Right lobe of liver (tissue), 6 donors: ENCODE data around the gene TCP11L1. TPM values are rescaled to one million over a fixed set of nuclear protein-coding genes. Genes with fewer than 3 reads are reported as not detected.
"Not testable (repeated sequence)": the region's sequence is repeated elsewhere in the genome, so short reads cannot be mapped to it uniquely, and the experiment has no call there.

Source experiments
- ATAC-seq, 4 donors: fragments of 200-7000 bp; cut with Tn5 transposase; one replicate each; pipeline ENCODE4 v1.9.1; 2020; ENCODE audit warnings: mild to moderate bottlenecking in 4 of 4, moderate library complexity in 4 of 4
- DNase-seq, 3 donors: peaks; one replicate each; pipeline ENCODE4 v3.0.0-alpha.2; 2020
- H3K27ac ChIP-seq, 3 donors: fragments of 200-600 bp; one replicate each; pipeline ENCODE4 v1.8.0; 2022
- H3K27me3 ChIP-seq, 2 donors: fragments of 200-600 bp; one replicate each; pipeline ENCODE4 v1.8.0; 2022
- H3K36me3 ChIP-seq, 4 donors: fragments of 200-600 bp; sonication (generic) in 1 of 4; one replicate each; pipeline versions ENCODE4 v1.5.1 to v1.8.0; 2017 to 2022; ENCODE audit warnings: control low read depth in 1 of 4
- H3K4me1 ChIP-seq, 4 donors: fragments of 200-600 bp; sonication (generic) in 1 of 4; one replicate each; pipeline versions ENCODE4 v1.5.1 to v1.8.0; 2017 to 2022; ENCODE audit warnings: control low read depth in 1 of 4
- H3K4me3 ChIP-seq, 3 donors: fragments of 200-600 bp; one replicate each; pipeline ENCODE4 v1.8.0; 2022
- H3K9me3 ChIP-seq, 4 donors: fragments of 200-600 bp; sonication (generic) in 1 of 4; one replicate each; pipeline versions ENCODE4 v1.5.1 to v1.8.0; 2017 to 2022; ENCODE audit warnings: control low read depth in 1 of 4
- CTCF ChIP-seq, 4 donors: fragments of 200-600 bp in 3 of 4; fragments of 450-650 bp in 1 of 4; IDR thresholded peaks; one replicate each; pipeline versions ENCODE4 v1.5.1 to v1.8.0; 2016 to 2022; ENCODE audit warnings: antibody characterized with exemption in 4 of 4, mild to moderate bottlenecking in 2 of 4
- POLR2A ChIP-seq: fragments of 450-650 bp; IDR thresholded peaks from one replicate; pipeline ENCODE4 v1.6.1; 2017; ENCODE audit warnings: antibody characterized with exemption, mild to moderate bottlenecking
- WGBS: methylation state at CpG from one replicate; pipeline ENCODE4 v1.1.6; 2018; ENCODE audit warnings: low coverage, low lambda C conversion rate; ENCODE audit not compliant: insufficient coverage; ENCODE audit errors: missing lambda C conversion rate; 5-methylcytosine and 5-hydroxymethylcytosine counted together
- intact Hi-C, 2 donors: fragments of 100-400 bp; cut with DNase I; formaldehyde crosslinking; loops; one replicate each; pipeline versions ENCODE4 v1.11.2 to v1.14.1; 2022
- total RNA-seq, 6 experiments: library from RNA; depleted of rRNA in 2 of 6; stranded (reverse); fragments of >200 nt in 2 of 6; fragmentation: NEBNext Ultra II Directional in 3 of 6; extraction: Animal tissue kit (Norgen Biotek cat#: 25700) in 3 of 6; gene quantifications; one replicate each; pipeline versions ENCODE4 v1.1.0 to v1.2.4, GENCODE V29; 2016 to 2023
- donor health status: DM: no; HTN: yes; CAD: no.
- donor health status: DM: no; HTN: no; CAD: no.
- donor health status: DM: no; HTN: no; CAD: no.
- donor health status: DM: no; HTN: yes; CAD: no.
- donor health status: DM: no; HTN: yes; CAD: no.

The TCP11L1 gene
- total RNA-seq, 6 experiments from 2014 or later: 3.3 to 13.6 (median 6.6) TPM

GRCh38 chr11:33027233-33027632, 12.1 kb upstream of the TCP11L1 start:
- peaks cover 0 to 14% (median 4%) of the 10 kb centered on the region in 4 donors for H3K4me1 ChIP-seq
- 59% methylated on average over 2 of the region's 2 CpGs for WGBS
- intact Hi-C loops: no loop called here
- no peaks in the 10 kb centered on the region for H3K9me3 ChIP-seq
- no peak overlapping the region for H3K4me3 ChIP-seq
- peaks cover 0 to 34% (median 17%) of the 10 kb centered on the region in 4 donors for H3K36me3 ChIP-seq
- H3K27ac ChIP-seq: no peak overlapping the region
- ATAC-seq: no peak
- no peak for DNase-seq
- H3K27me3 ChIP-seq: no peaks in the 10 kb centered on the region
- TF ChIP-seq CTCF (IDR thresholded peaks at IDR 0.05): no peak
- no peak for TF ChIP-seq POLR2A

- no peak for ATAC-seq
- H3K27ac ChIP-seq: no peak overlapping the region
- no peak for DNase-seq
- TF ChIP-seq CTCF (IDR thresholded peaks at IDR 0.05): no peak
- no peak for TF ChIP-seq POLR2A
- 51% methylated on average over 4 of the region's 4 CpGs for WGBS
- no peaks in the 10 kb centered on the region for H3K9me3 ChIP-seq
- peaks cover 0 to 9% (median 4%) of the 10 kb centered on the region in 4 donors for H3K4me1 ChIP-seq
- no peak overlapping the region for H3K4me3 ChIP-seq
- intact Hi-C loops: no loop called here
- H3K27me3 ChIP-seq: no peaks in the 10 kb centered on the region
- peaks cover 0 to 40% (median 19%) of the 10 kb centered on the region in 4 donors for H3K36me3 ChIP-seq
These were observed 11.4 kb upstream of the TCP11L1 start for GRCh38 chr11:33027846-33028536.

- Histone ChIP-seq H3K27ac (no peak overlapping the region), H3K4me1 (peaks cover 0 to 9% (median 4%) of the 10 kb centered on the region in 4 donors), H3K27me3 (no peaks in the 10 kb centered on the region), H3K36me3 (peaks cover 0 to 43% (median 19%) of the 10 kb centered on the region in 4 donors), H3K4me3 (no peak overlapping the region), H3K9me3 (no peaks in the 10 kb centered on the region)
- no peak for DNase-seq
- no peak for TF ChIP-seq CTCF (IDR thresholded peaks at IDR 0.05)
- TF ChIP-seq POLR2A: no peak
- intact Hi-C loops: no loop called here
- no peak for ATAC-seq
- WGBS: 85% methylated on average over 2 of the region's 2 CpGs
These were observed 10.8 kb upstream of the TCP11L1 start for GRCh38 chr11:33028537-33028914.

- H3K27ac ChIP-seq, intact Hi-C loops, H3K4me1 ChIP-seq, H3K9me3 ChIP-seq, H3K4me3 ChIP-seq, H3K27me3 ChIP-seq, DNase-seq, ATAC-seq: not testable (repeated sequence)
- WGBS: 97% methylated on average over 6 of the region's 6 CpGs
- H3K36me3 ChIP-seq: peaks cover 0 to 43% (median 19%) of the 10 kb centered on the region in 4 donors
These were observed 10.2 kb upstream of the TCP11L1 start for GRCh38 chr11:33029218-33029617.

- peaks cover 0 to 11% (median 3%) of the 10 kb centered on the region in 4 donors for H3K4me1 ChIP-seq
- H3K36me3 ChIP-seq: peaks cover 0 to 34% (median 11%) of the 10 kb centered on the region in 4 donors
- WGBS: 73% methylated on average over 4 of the region's 4 CpGs
- intact Hi-C loops: no loop called here
- H3K27ac ChIP-seq: no peak overlapping the region
- no peaks in the 10 kb centered on the region for H3K9me3 ChIP-seq
- TF ChIP-seq CTCF (IDR thresholded peaks at IDR 0.05) (no peak), POLR2A (no peak)
- no peaks in the 10 kb centered on the region for H3K27me3 ChIP-seq
- DNase-seq (no peak), ATAC-seq (no peak)
- H3K4me3 ChIP-seq: no peak overlapping the region
These were observed 5.9 kb upstream of the TCP11L1 start for GRCh38 chr11:33033493-33033892.
